Progenitor cell of endocrine pancreas (in vitro differentiated cells): ENCODE results near the gene OLFML2A. TPM values are rescaled to one million over a fixed set of nuclear protein-coding genes. Genes with fewer than 3 reads are reported as not detected.
A peak's percentile ranks its signal among the peaks of the same experiment; 100 is the strongest.

Source experiments
- DNase-seq: peaks from one replicate; pipeline ENCODE4 v3.0.0; 2021; ENCODE audit warnings: low spot score; ENCODE audit not compliant: unreplicated experiment
- H3K27ac Mint-ChIP-seq: 2 replicates; pipeline ENCODE4 v1.8.0; 2021; ENCODE audit warnings: mild to moderate bottlenecking, moderate library complexity, mixed read lengths
- H3K27me3 Mint-ChIP-seq: 2 replicates; pipeline ENCODE4 v1.8.0; 2021; ENCODE audit warnings: mixed read lengths
- H3K36me3 Mint-ChIP-seq: 2 replicates; pipeline ENCODE4 v1.8.0; 2022; ENCODE audit warnings: mixed read lengths; ENCODE audit not compliant: insufficient read depth
- H3K4me1 Mint-ChIP-seq: 2 replicates; pipeline ENCODE4 v1.8.0; 2021; ENCODE audit warnings: low read depth, mixed read lengths
- H3K4me3 Mint-ChIP-seq: 2 replicates; pipeline ENCODE4 v1.8.0; 2021; ENCODE audit warnings: low read depth, mild to moderate bottlenecking, moderate library complexity, mixed read lengths
- H3K9me3 Mint-ChIP-seq: 2 replicates; pipeline ENCODE4 v1.8.0; 2021; ENCODE audit warnings: low read depth, mixed read lengths
- total RNA-seq: library from RNA; stranded (reverse); gene quantifications from 2 replicates; pipeline ENCODE4 v1.2.1, GENCODE V29; 2021
- TF ChIP-seq, protein P1 (sequence below): fragments of 200-600 bp; sonication (generic); IDR thresholded peaks from one replicate; pipeline ENCODE4 v1.5.0; 2021; ENCODE audit warnings: antibody characterized with exemption, mild to moderate bottlenecking; ENCODE audit not compliant: unreplicated experiment

Gene OLFML2A
- total RNA-seq, 1 donor from 2014 or later, result 2.5 TPM

- no peaks in the 10 kb centered on the region for H3K27me3 Mint-ChIP-seq
- peaks cover 25% of the 10 kb centered on the region for H3K4me1 Mint-ChIP-seq
- H3K4me3 Mint-ChIP-seq, result no peak overlapping the region
- H3K9me3 Mint-ChIP-seq, result no peaks in the 10 kb centered on the region
- DNase-seq, result no peak
- no peak overlapping the region for H3K27ac Mint-ChIP-seq
- H3K36me3 Mint-ChIP-seq, result peaks cover 9% of the 10 kb centered on the region
- TF ChIP-seq, protein P1, sequence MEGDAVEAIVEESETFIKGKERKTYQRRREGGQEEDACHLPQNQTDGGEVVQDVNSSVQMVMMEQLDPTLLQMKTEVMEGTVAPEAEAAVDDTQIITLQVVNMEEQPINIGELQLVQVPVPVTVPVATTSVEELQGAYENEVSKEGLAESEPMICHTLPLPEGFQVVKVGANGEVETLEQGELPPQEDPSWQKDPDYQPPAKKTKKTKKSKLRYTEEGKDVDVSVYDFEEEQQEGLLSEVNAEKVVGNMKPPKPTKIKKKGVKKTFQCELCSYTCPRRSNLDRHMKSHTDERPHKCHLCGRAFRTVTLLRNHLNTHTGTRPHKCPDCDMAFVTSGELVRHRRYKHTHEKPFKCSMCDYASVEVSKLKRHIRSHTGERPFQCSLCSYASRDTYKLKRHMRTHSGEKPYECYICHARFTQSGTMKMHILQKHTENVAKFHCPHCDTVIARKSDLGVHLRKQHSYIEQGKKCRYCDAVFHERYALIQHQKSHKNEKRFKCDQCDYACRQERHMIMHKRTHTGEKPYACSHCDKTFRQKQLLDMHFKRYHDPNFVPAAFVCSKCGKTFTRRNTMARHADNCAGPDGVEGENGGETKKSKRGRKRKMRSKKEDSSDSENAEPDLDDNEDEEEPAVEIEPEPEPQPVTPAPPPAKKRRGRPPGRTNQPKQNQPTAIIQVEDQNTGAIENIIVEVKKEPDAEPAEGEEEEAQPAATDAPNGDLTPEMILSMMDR, result no peak
These were observed 37.6 kb upstream of the OLFML2A start for GRCh38 chr9:124739360-124739759.

DNA sequence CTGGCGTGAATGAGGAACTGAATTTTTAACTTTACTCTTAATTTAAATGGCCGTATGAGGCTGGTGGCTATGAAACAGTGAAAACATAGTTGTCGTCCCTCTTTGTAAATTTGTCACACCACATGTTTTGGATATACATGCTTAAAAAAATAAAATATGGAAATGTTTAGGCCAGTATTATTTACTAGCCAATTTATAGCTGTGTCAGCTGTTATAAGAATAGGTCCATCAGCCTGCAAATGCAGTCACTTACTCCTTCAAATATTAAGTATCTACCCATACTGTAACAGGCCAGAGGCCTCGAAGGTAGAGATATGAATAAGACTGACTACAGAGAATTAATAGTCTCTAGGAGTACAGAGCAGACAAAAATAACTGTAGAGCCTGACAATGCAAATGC, 35.8 kb upstream of the OLFML2A start:
- TF ChIP-seq, protein P1, result no peak
- H3K27me3 Mint-ChIP-seq, result no peaks in the 10 kb centered on the region
- DNase-seq, result no peak
- H3K4me1 Mint-ChIP-seq, result peaks cover 12% of the 10 kb centered on the region
- H3K36me3 Mint-ChIP-seq, result peaks cover 8% of the 10 kb centered on the region
- H3K9me3 Mint-ChIP-seq, result no peaks in the 10 kb centered on the region
- no peak overlapping the region for H3K4me3 Mint-ChIP-seq
- H3K27ac Mint-ChIP-seq, result no peak overlapping the region

DNA sequence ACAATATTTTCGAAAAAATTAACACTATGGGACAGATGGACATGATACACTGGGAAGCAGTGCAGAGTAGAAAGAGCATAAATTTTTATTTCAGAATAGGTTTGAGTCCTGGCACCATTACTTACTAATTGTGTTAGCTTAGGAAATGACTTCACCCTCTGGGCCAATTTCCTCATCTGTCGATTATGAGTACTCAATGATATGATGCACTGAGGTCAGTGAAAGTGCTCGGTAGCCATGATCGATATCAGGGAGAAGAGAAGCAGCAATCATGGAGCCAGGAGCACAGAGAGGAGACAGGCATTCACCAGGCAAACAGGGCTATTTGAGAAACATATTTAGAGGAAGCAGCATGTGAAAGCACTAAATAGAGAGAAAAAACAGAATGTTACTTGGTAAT, 35.3 kb upstream of the OLFML2A start:
- Mint-ChIP-seq H3K36me3 (peaks cover 8% of the 10 kb centered on the region), H3K9me3 (no peaks in the 10 kb centered on the region), H3K4me1 (peaks cover 12% of the 10 kb centered on the region), H3K4me3 (no peak overlapping the region), H3K27me3 (no peaks in the 10 kb centered on the region), H3K27ac (peak overlapping the region; percentile 25)
- no peak for DNase-seq
- TF ChIP-seq, protein P1, result no peak

DNA sequence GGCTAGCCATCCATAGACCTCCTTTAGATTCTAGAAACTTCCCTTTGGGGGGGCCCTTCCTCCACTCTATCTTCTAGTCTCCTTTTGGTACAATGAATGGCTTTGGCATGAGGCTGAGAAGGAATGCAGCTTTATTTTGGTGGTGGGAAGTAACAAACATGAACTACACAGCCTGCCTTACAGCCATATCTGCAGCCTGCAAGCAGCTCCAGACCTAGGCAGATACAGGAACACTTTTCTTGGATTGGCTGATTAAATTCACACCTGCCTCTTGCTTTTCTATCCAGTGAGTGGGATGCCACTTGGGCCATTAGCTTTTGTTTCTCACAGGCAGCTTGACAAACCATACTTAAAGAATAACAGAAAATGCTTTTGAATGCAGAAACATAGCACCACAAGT, 34.0 kb upstream of the OLFML2A start:
- peaks cover 24% of the 10 kb centered on the region for H3K4me1 Mint-ChIP-seq
- H3K36me3 Mint-ChIP-seq, result peaks cover 8% of the 10 kb centered on the region
- H3K4me3 Mint-ChIP-seq, result no peak overlapping the region
- no peak for DNase-seq
- H3K27me3 Mint-ChIP-seq, result no peaks in the 10 kb centered on the region
- peak overlapping the region; percentile 25 for H3K27ac Mint-ChIP-seq
- no peaks in the 10 kb centered on the region for H3K9me3 Mint-ChIP-seq
- TF ChIP-seq, protein P1, result no peak

DNA sequence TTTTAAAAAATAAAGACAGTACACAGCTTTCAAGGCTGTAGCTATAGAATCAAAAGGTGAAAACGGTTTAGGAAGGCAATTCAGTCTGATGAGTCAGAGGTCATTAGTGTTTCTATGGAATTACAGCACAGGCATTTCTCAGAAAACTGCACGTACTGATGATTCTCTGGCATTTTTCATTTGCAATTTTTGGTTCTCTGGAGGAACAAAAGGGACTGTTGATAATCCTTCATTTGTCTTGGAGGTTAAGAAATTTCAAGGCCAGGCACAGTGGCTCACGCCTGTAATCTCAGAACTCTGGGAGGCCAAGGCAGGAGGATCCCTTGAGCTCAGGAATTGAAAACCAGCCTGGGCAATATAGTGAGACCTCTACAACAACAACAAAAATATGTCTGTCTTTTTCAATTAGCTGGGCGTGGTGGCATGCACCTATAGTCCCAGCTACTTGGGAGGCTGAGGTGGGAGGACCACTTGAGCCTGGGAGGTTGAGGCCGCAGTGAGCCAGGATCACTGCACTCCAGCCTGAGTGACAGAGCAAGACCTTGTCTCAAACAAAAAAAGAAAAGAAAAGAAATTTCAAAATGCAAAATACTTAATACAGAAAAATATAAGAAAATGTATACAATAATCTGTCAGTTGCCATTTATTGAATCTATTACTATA, 33.1 kb upstream of the OLFML2A start:
- TF ChIP-seq, protein P1, result no peak
- H3K27ac Mint-ChIP-seq, result peak overlapping the region; percentile 25
- no peaks in the 10 kb centered on the region for H3K27me3 Mint-ChIP-seq
- H3K4me1 Mint-ChIP-seq, result peaks cover 24% of the 10 kb centered on the region
- no peak overlapping the region for H3K4me3 Mint-ChIP-seq
- DNase-seq, result no peak
- peaks cover 8% of the 10 kb centered on the region for H3K36me3 Mint-ChIP-seq
- no peaks in the 10 kb centered on the region for H3K9me3 Mint-ChIP-seq
